Loucy (cell line): Measurements from ENCODE around the gene MOK.

ENCODE experiments used
- H2AFZ ChIP-seq: fragments of 200-600 bp; sonication (generic); 2 replicates; pipeline ENCODE4 v1.6.0; 2016; ENCODE audit warnings: antibody characterized with exemption, mild to moderate bottlenecking, low read length, moderate library complexity
- H3F3A ChIP-seq: fragments of 200-600 bp; 2 replicates; pipeline ENCODE4 v1.6.0; 2016; ENCODE audit warnings: antibody characterized with exemption, low read depth, mild to moderate bottlenecking
- H3K27me3 ChIP-seq: fragments of 200-600 bp; sonication (generic); 2 replicates; pipeline ENCODE4 v1.6.1; 2014; ENCODE audit warnings: low read length, mild to moderate bottlenecking; ENCODE audit not compliant: insufficient read depth, poor library complexity, severe bottlenecking
- H3K36me3 ChIP-seq: fragments of 200-600 bp; sonication (generic); 2 replicates; pipeline ENCODE4 v1.6.1; 2016; ENCODE audit warnings: low read length; ENCODE audit not compliant: insufficient read depth
- H3K4me1 ChIP-seq: fragments of 200-600 bp; sonication (generic); 2 replicates; pipeline ENCODE4 v1.5.1; 2014; ENCODE audit warnings: low read length, mild to moderate bottlenecking; ENCODE audit not compliant: insufficient read depth, poor library complexity, severe bottlenecking
- H3K4me2 ChIP-seq: fragments of 200-600 bp; sonication (generic); 2 replicates; pipeline ENCODE4 v1.6.0; 2014; ENCODE audit warnings: antibody characterized with exemption, low read length, low read depth, mild to moderate bottlenecking; ENCODE audit not compliant: poor library complexity, severe bottlenecking
- H3K4me3 ChIP-seq: fragments of 200-600 bp; sonication (generic); 2 replicates; pipeline ENCODE4 v1.5.1; 2014; ENCODE audit warnings: low read length, mild to moderate bottlenecking, mixed read lengths; ENCODE audit not compliant: poor library complexity, severe bottlenecking
- H3K79me2 ChIP-seq: fragments of 200-600 bp; sonication (generic); 2 replicates; pipeline ENCODE4 v1.6.1; 2014; ENCODE audit warnings: low read length; ENCODE audit not compliant: insufficient read depth
- H3K9ac ChIP-seq: fragments of 200-600 bp; sonication (generic); 2 replicates; pipeline ENCODE4 v1.6.0; 2014; ENCODE audit warnings: mild to moderate bottlenecking, low read depth, low read length, moderate library complexity; ENCODE audit not compliant: poor library complexity, severe bottlenecking
- H3K9me2 ChIP-seq: fragments of 200-600 bp; sonication (generic); replicated peaks from 2 replicates; pipeline ENCODE4 v1.6.1; 2016; ENCODE audit warnings: low read depth, low read length, mixed read lengths
- H3K9me3 ChIP-seq: fragments of 200-600 bp; sonication (generic); 2 replicates; pipeline ENCODE4 v1.6.1; 2014; ENCODE audit warnings: mild to moderate bottlenecking, antibody characterized with exemption, low read length, low read depth; ENCODE audit not compliant: insufficient read depth
- H4K20me1 ChIP-seq: fragments of 200-600 bp; sonication (generic); 2 replicates; pipeline ENCODE4 v1.6.0; 2014; ENCODE audit warnings: antibody characterized with exemption, low read length, mild to moderate bottlenecking; ENCODE audit not compliant: insufficient read depth, poor library complexity, severe bottlenecking
- EZH2phosphoT487 ChIP-seq: fragments of 200-600 bp; IDR thresholded peaks from 2 replicates; pipeline ENCODE4 v1.6.1; 2018; ENCODE audit warnings: antibody characterized with exemption, mild to moderate bottlenecking, moderate library complexity, borderline replicate concordance
- TF ChIP-seq, protein P1 (sequence below): fragments of 200-600 bp; sonication (generic); conservative IDR thresholded peaks from 2 replicates; pipeline ENCODE4 v1.5.1; 2014; ENCODE audit warnings: mild to moderate bottlenecking, antibody characterized with exemption, low read length

The MOK gene

DNA sequence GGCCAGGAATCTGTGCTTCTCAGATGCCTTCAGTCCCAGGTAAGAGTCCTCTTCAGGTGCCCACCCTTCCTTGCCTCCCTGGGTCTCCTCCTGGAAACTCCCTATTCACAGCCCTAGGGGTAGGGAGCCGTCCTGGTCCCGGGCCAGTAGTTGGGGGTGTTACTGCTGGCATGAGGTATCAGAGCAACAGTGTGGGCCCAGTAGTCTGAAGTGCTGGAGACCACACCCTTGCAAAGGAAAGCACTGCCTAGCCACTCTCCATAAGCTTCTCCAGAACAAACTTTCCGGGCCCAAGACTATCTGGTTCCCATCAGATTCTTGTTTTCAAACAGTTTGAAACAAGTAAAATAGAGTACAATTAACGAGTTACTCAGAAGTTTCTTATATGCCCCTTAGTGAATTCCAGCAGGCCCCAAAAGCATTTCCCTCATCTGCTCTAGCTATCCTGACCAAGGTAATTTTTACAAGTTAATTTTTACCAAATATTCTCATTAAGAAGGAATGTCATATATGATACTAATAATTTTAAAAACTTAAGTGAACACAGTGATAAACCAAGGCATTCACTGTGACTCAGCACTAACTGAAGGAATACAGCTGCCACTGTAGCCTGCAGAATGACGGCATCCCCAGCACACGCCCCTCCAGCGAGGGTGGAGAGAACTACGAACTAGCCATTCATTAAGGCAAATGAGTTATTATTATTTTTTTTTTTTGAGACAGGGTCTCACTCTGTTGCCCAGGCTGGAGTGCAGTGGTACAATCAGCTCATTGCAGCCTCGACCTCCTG lies 49.4 kb downstream of the MOK start:
- Histone ChIP-seq H3K9me3 (no peaks in the 10 kb centered on the region), H2AFZ (no peak overlapping the region)

DNA sequence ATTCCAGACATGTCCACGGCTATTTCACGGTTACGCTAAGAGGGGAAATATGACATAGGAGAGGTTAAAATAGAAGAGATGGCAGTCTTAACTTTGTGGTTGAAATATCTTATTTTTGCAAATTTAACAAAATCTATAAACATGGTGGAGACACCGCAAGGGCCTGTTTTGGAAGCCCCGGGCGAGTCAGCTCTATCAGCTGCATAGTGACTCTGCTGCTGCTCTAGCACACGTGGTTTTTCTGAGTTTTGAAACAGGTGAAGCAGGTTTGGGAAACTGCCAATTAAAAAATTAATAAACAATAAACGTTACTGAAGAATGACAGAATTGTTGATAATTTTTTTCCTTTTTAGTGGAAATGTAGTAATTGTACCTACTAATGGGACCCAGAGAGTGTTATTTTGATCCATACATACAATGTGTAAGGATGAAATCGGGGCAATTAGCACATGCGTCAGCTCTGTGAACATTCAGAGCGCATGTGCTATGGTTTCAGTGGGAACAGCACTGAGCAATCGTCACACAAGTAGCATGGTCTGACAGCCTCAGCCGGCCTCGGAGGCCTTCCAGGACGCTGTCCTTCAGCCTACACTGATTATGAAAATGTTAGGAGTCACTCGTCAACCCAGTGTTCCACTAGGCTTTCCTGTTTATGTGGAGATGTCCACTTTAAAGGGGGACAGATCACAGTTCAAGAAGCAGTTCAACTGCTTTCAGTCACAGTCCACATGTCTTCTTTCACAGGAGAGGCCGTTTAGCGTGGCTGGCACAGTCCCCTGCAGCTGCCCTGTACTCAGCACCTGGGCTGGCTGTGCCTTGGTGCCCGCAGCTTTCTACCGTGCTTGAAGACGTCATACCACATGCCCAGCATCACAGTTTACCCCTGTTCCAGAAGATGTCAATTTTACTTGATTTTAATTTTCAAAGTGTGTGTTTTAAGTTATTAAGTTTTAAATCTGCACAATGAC lies 51.8 kb downstream of the MOK start:
- Histone ChIP-seq H3K27me3 (no peaks in the 10 kb centered on the region), H3K36me3 (no peaks in the 10 kb centered on the region), H3K4me2 (no peak overlapping the region), H3K9me3 (no peaks in the 10 kb centered on the region), H2AFZ (no peak overlapping the region), H3K4me3 (no peak overlapping the region), H3F3A (no peaks in the 10 kb centered on the region), H3K9ac (no peak overlapping the region), H3K4me1 (no peaks in the 10 kb centered on the region), H4K20me1 (no peaks in the 10 kb centered on the region), H3K79me2 (no peaks in the 10 kb centered on the region), H3K9me2 (no peaks in the 10 kb centered on the region)
- TF ChIP-seq, protein P1, sequence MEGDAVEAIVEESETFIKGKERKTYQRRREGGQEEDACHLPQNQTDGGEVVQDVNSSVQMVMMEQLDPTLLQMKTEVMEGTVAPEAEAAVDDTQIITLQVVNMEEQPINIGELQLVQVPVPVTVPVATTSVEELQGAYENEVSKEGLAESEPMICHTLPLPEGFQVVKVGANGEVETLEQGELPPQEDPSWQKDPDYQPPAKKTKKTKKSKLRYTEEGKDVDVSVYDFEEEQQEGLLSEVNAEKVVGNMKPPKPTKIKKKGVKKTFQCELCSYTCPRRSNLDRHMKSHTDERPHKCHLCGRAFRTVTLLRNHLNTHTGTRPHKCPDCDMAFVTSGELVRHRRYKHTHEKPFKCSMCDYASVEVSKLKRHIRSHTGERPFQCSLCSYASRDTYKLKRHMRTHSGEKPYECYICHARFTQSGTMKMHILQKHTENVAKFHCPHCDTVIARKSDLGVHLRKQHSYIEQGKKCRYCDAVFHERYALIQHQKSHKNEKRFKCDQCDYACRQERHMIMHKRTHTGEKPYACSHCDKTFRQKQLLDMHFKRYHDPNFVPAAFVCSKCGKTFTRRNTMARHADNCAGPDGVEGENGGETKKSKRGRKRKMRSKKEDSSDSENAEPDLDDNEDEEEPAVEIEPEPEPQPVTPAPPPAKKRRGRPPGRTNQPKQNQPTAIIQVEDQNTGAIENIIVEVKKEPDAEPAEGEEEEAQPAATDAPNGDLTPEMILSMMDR = no peak
- no peak for TF ChIP-seq EZH2phosphoT487

More for the DNA sequence above, 49.4 kb downstream of the MOK start:
- Histone ChIP-seq H3K9me2 (no peaks in the 10 kb centered on the region), H3K79me2 (no peaks in the 10 kb centered on the region), H3K4me2 (no peak overlapping the region), H3K4me1 (no peaks in the 10 kb centered on the region), H3K27me3 (no peaks in the 10 kb centered on the region), H3K9ac (no peak overlapping the region), H4K20me1 (no peaks in the 10 kb centered on the region), H3K36me3 (no peaks in the 10 kb centered on the region), H3K4me3 (no peak overlapping the region), H3F3A (no peaks in the 10 kb centered on the region)
- no peak for TF ChIP-seq EZH2phosphoT487
- TF ChIP-seq, protein P1 = no peak

GRCh38 chr14:102251161-102251560 lies 53.8 kb downstream of the MOK start:
- Histone ChIP-seq H3K36me3 (no peaks in the 10 kb centered on the region), H3K4me3 (no peak overlapping the region), H3K27me3 (no peaks in the 10 kb centered on the region), H3K9me3 (no peaks in the 10 kb centered on the region), H2AFZ (no peak overlapping the region), H3K9me2 (no peaks in the 10 kb centered on the region), H3F3A (no peaks in the 10 kb centered on the region), H3K4me2 (no peak overlapping the region), H3K9ac (no peak overlapping the region), H4K20me1 (no peaks in the 10 kb centered on the region), H3K79me2 (no peaks in the 10 kb centered on the region), H3K4me1 (no peaks in the 10 kb centered on the region)
- TF ChIP-seq EZH2phosphoT487 = no peak
- TF ChIP-seq, protein P1 = no peak
